BJ (cell line): ENCODE results near the gene OFD1. TPM values are rescaled to one million over a fixed set of nuclear protein-coding genes. Genes with fewer than 3 reads are reported as not detected.

Source experiments
- CTCF ChIA-PET: fragments of 350-600 bp; formaldehyde crosslinking; extraction: SDS; loops from one replicate; lab custom pipeline; 2021; ENCODE audit warnings: antibody characterized with exemption, inconsistent platforms; lab: Yijun Ruan, JAX
- POLR2A ChIA-PET: fragments of 300-600 bp; sonication (Branson Sonifier 250); formaldehyde crosslinking; extraction: SDS; loops from one replicate; lab custom pipeline; 2021; ENCODE audit warnings: antibody characterized with exemption; lab: Charles Lee
- DNase-seq: peaks from one replicate; pipeline ENCODE4 v3.0.0-alpha.2; 2011; ENCODE audit warnings: low read depth
- H3K27me3 ChIP-seq: 2 replicates; pipeline ENCODE4 v1.6.0; 2011; ENCODE audit warnings: low read length; ENCODE audit not compliant: control insufficient read depth, insufficient read depth
- H3K36me3 ChIP-seq: 2 replicates; pipeline ENCODE4 v1.5.1; 2011; ENCODE audit warnings: low read length; ENCODE audit not compliant: control insufficient read depth, insufficient read depth
- H3K4me3 ChIP-seq: 2 replicates; pipeline ENCODE4 v1.5.1; 2011; ENCODE audit warnings: low read depth, mild to moderate bottlenecking, control low read depth, low read length
- polyA plus RNA-seq: library from polyadenylated mRNA; depleted of rRNA; stranded (reverse); fragments of >200 nt; gene quantifications from 2 replicates; pipeline ENCODE4 v1.2.3, GENCODE V29; 2011
- TF ChIP-seq, protein P1 (sequence below): IDR thresholded peaks from 2 replicates; pipeline ENCODE4 v1.5.1; 2011; ENCODE audit warnings: low read depth, mild to moderate bottlenecking, control low read depth, inconsistent platforms, low read length, moderate library complexity; ENCODE audit not compliant: insufficient read depth

The OFD1 gene
- polyA plus RNA-seq, 1 experiment: 4.9 TPM

DNA sequence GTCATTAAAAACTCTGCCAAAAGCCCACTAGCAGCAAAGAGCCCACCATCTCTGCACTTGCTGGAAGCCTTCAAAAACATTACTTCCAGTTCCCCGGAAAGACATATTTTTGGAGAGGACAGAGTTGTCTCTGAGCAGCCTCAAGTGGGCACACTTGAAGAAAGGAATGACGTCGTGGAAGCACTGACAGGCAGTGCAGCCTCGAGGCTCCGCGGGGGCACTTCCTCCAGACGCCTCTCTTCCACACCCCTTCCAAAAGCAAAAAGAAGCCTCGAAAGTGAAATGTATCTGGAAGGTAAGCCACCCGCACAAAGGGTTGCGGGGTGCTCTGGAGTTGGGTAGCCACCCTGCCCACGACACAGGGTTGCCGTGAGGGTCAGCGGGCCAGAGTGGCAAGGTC, 25.9 kb downstream of the OFD1 start:
- TF ChIP-seq, protein P1, sequence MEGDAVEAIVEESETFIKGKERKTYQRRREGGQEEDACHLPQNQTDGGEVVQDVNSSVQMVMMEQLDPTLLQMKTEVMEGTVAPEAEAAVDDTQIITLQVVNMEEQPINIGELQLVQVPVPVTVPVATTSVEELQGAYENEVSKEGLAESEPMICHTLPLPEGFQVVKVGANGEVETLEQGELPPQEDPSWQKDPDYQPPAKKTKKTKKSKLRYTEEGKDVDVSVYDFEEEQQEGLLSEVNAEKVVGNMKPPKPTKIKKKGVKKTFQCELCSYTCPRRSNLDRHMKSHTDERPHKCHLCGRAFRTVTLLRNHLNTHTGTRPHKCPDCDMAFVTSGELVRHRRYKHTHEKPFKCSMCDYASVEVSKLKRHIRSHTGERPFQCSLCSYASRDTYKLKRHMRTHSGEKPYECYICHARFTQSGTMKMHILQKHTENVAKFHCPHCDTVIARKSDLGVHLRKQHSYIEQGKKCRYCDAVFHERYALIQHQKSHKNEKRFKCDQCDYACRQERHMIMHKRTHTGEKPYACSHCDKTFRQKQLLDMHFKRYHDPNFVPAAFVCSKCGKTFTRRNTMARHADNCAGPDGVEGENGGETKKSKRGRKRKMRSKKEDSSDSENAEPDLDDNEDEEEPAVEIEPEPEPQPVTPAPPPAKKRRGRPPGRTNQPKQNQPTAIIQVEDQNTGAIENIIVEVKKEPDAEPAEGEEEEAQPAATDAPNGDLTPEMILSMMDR: no peak
- CTCF ChIA-PET: no interaction called here
- Histone ChIP-seq H3K36me3 (peaks cover 4% of the 10 kb centered on the region), H3K27me3 (no peaks in the 10 kb centered on the region), H3K4me3 (no peak overlapping the region)
- no peak for DNase-seq
- POLR2A ChIA-PET: no interaction called here

DNA sequence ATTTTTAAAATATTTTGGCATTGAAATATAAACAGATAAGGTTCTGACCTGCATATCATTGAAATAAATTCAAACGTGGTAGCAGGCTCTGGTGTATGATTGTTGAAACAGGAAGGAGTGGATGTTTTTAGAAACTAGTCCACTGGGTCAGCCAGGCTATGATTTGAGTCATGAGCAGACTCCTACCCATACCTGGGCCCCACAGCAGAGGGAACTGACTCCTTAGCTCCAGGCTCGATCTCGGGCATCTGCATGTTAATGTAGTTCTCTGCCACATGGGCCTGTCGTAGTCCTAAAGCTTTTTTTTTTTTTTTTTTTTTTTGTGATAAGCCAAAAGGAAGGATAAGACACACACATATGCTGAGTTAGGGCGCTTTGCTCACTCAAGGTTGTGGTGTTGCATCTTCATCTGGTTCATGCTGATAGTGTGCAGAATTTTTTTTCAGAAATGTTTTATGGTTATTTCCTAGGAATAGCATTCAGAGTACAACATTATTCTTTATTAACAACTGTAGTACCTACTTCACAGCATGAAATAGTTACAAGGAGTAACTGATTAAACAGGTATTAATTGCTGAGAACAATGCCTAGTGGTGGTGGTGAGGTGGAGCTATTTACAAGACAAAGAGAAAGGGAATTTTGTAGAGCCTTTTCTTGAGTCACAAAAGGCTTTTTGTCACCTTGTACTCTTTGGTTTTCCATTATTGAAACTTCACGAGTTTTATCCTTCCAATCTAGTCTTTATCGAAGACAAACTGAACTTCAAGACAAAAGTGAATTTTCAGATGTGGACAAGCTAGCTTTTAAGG, 27.3 kb downstream of the OFD1 start:
- peaks cover 3% of the 10 kb centered on the region for H3K36me3 ChIP-seq
- no peak overlapping the region for H3K4me3 ChIP-seq
- TF ChIP-seq, protein P1: no peak
- no peaks in the 10 kb centered on the region for H3K27me3 ChIP-seq
- ChIA-PET POLR2A (no interaction called here), CTCF (no interaction called here)
- DNase-seq: no peak

- Histone ChIP-seq H3K27me3 (no peaks in the 10 kb centered on the region), H3K4me3 (no peak overlapping the region), H3K36me3 (peaks cover 1% of the 10 kb centered on the region; the same call in 1 of the 2 replicates)
- CTCF ChIA-PET: no interaction called here
- no peak for DNase-seq
- TF ChIP-seq, protein P1: no peak
- POLR2A ChIA-PET: no interaction called here
These were observed 28.9 kb downstream of the OFD1 start for GRCh38 chrX:13763489-13763888.

- ChIA-PET CTCF (interaction anchor here (0.6 kb wide), 1 partner anchor 963 kb away, joined by 3 read pairs; no protein-coding TSS in a partner anchor), POLR2A (no interaction called here)
- no peak for DNase-seq
- peaks cover 1% of the 10 kb centered on the region; the same call in 1 of the 2 replicates for H3K36me3 ChIP-seq
- no peak overlapping the region for H3K4me3 ChIP-seq
- TF ChIP-seq, protein P1: no peak
- no peaks in the 10 kb centered on the region for H3K27me3 ChIP-seq
These were observed 29.7 kb downstream of the OFD1 start for GRCh38 chrX:13764281-13764680.

DNA sequence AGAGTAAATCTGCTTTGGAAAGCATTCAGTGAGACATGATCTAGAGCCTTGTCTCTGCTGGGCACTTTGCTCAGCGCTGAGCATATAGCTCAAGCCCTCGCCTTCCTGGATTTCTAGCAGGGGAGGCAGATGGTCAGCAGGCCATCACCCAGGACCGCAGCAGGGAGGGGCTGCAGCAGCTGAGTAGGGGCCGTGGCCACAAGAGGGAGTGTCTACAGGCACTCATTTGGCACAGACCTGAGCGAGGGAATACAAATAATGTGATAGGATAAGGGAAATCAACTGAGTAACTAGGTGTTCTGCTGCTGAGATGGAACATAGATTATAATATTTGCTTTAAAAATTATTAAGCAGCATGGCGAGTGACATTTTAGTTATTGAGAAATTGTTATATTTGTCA, 30.2 kb downstream of the OFD1 start:
- TF ChIP-seq, protein P1: no peak
- Histone ChIP-seq H3K4me3 (no peak overlapping the region), H3K27me3 (no peaks in the 10 kb centered on the region), H3K36me3 (peaks cover 1% of the 10 kb centered on the region; the same call in 1 of the 2 replicates)
- DNase-seq: no peak
- ChIA-PET CTCF (interaction anchor here (0.6 kb wide), 1 partner anchor 963 kb away, joined by 3 read pairs; no protein-coding TSS in a partner anchor), POLR2A (no interaction called here)
